Right lobe of liver (tissue), 6 donors: ENCODE results near the gene IL33. TPM values are rescaled to one million over a fixed set of nuclear protein-coding genes. Genes with fewer than 3 reads are reported as not detected.

Experiments used
- ATAC-seq, 4 donors: fragments of 200-7000 bp; cut with Tn5 transposase; one replicate each; pipeline ENCODE4 v1.9.1; 2020; ENCODE audit warnings: mild to moderate bottlenecking in 4 of 4, moderate library complexity in 4 of 4
- DNase-seq, 3 donors: peaks; one replicate each; pipeline ENCODE4 v3.0.0-alpha.2; 2020
- H3K27ac ChIP-seq, 3 donors: fragments of 200-600 bp; one replicate each; pipeline ENCODE4 v1.8.0; 2022
- H3K27me3 ChIP-seq, 2 donors: fragments of 200-600 bp; one replicate each; pipeline ENCODE4 v1.8.0; 2022
- H3K36me3 ChIP-seq, 4 donors: fragments of 200-600 bp; sonication (generic) in 1 of 4; one replicate each; pipeline versions ENCODE4 v1.5.1 to v1.8.0; 2017 to 2022; ENCODE audit warnings: control low read depth in 1 of 4
- H3K4me1 ChIP-seq, 4 donors: fragments of 200-600 bp; sonication (generic) in 1 of 4; one replicate each; pipeline versions ENCODE4 v1.5.1 to v1.8.0; 2017 to 2022; ENCODE audit warnings: control low read depth in 1 of 4
- H3K4me3 ChIP-seq, 3 donors: fragments of 200-600 bp; one replicate each; pipeline ENCODE4 v1.8.0; 2022
- H3K9me3 ChIP-seq, 4 donors: fragments of 200-600 bp; sonication (generic) in 1 of 4; one replicate each; pipeline versions ENCODE4 v1.5.1 to v1.8.0; 2017 to 2022; ENCODE audit warnings: control low read depth in 1 of 4
- POLR2A ChIP-seq: fragments of 450-650 bp; IDR thresholded peaks from one replicate; pipeline ENCODE4 v1.6.1; 2017; ENCODE audit warnings: antibody characterized with exemption, mild to moderate bottlenecking
- WGBS: methylation state at CpG from one replicate; pipeline ENCODE4 v1.1.6; 2018; ENCODE audit warnings: low coverage, low lambda C conversion rate; ENCODE audit not compliant: insufficient coverage; ENCODE audit errors: missing lambda C conversion rate; 5-methylcytosine and 5-hydroxymethylcytosine counted together
- intact Hi-C, 2 donors: fragments of 100-400 bp; cut with DNase I; formaldehyde crosslinking; loops; one replicate each; pipeline versions ENCODE4 v1.11.2 to v1.14.1; 2022
- total RNA-seq, 6 experiments: library from RNA; depleted of rRNA in 2 of 6; stranded (reverse); fragments of >200 nt in 2 of 6; fragmentation: NEBNext Ultra II Directional in 3 of 6; extraction: Animal tissue kit (Norgen Biotek cat#: 25700) in 3 of 6; gene quantifications; one replicate each; pipeline versions ENCODE4 v1.1.0 to v1.2.4, GENCODE V29; 2016 to 2023
- TF ChIP-seq, protein P1 (sequence below), 4 donors: fragments of 200-600 bp in 3 of 4; fragments of 450-650 bp in 1 of 4; IDR thresholded peaks; one replicate each; pipeline versions ENCODE4 v1.5.1 to v1.8.0; 2016 to 2022; ENCODE audit warnings: antibody characterized with exemption in 4 of 4, mild to moderate bottlenecking in 2 of 4
- donor health status: DM: no; HTN: yes; CAD: no.
- donor health status: DM: no; HTN: no; CAD: no.
- donor health status: DM: no; HTN: no; CAD: no.
- donor health status: DM: no; HTN: yes; CAD: no.
- donor health status: DM: no; HTN: yes; CAD: no.

The IL33 gene
- total RNA-seq, 6 experiments from 2014 or later = 8.4 to 34.1 (median 10.6) TPM

DNA sequence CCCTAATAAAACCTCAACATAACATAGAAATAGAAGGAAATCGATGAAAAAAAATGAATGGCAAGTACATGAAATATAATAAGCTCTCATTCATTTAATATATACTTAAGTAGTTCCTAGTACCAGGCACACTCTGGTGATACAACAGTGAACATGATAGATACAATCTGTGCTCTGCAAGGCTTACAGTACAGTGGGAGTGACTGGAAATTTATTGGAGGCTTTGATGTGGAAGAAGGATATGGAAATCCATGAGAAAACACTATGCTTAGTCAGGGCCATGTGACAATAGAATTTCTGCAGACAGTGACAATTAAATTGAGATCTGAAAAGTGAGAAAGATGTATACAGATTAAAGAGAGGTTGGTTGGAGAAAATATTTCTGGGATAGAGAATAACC is 32.0 kb upstream of the IL33 start:
- Histone ChIP-seq H3K4me1 (no peaks in the 10 kb centered on the region), H3K27me3 (no peaks in the 10 kb centered on the region), H3K9me3 (no peaks in the 10 kb centered on the region), H3K4me3 (no peak overlapping the region), H3K27ac (no peak overlapping the region), H3K36me3 (no peaks in the 10 kb centered on the region)
- intact Hi-C loops = no loop called here
- DNase-seq (no peak), ATAC-seq (no peak)
- 81% methylated on average over 1 of the region's 1 CpG for WGBS
- TF ChIP-seq, protein P1, sequence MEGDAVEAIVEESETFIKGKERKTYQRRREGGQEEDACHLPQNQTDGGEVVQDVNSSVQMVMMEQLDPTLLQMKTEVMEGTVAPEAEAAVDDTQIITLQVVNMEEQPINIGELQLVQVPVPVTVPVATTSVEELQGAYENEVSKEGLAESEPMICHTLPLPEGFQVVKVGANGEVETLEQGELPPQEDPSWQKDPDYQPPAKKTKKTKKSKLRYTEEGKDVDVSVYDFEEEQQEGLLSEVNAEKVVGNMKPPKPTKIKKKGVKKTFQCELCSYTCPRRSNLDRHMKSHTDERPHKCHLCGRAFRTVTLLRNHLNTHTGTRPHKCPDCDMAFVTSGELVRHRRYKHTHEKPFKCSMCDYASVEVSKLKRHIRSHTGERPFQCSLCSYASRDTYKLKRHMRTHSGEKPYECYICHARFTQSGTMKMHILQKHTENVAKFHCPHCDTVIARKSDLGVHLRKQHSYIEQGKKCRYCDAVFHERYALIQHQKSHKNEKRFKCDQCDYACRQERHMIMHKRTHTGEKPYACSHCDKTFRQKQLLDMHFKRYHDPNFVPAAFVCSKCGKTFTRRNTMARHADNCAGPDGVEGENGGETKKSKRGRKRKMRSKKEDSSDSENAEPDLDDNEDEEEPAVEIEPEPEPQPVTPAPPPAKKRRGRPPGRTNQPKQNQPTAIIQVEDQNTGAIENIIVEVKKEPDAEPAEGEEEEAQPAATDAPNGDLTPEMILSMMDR (IDR thresholded peaks at IDR 0.05) = no peak
- TF ChIP-seq POLR2A = no peak

DNA sequence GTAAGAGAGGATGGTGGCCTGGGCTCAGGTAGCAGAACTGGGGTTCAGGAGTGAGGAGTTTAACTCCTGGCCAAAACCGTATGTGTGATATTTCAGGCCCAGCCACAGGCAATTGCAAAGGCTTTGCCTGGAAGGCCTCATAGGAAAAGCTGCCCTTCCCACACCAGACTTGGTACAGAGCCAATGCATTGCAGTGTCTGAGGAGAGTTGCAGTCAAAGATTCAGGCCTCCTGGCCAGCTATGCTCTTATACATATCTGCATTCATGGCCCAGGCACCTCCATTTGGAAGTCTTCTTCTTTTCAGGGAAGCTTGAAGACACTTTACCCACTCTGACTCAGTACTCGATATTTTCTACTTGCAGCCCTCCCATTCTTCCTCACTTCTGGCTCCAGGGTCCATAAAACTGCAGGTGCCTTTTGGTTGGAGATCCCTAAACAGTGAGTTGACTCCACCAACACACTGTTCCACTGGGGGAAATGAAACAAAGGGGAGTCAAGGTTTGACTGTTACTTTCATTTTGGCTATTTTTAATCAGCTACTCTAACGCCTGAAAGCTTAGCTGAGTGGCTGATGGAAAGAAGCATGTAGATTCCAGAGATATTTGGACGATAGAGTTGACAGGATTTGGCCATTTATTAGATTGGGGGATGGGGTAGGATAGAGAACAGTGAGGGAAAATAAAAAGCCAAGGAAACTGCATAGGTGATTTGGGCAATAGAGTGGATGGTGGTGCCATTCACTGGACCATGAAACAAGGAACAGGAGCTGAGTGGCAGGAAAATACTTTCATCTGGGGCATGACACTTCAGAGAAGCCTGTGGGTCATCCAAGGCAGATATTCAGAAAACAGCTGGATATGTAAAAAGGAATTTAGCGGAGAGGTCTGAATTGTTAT is 30.6 kb upstream of the IL33 start:
- Histone ChIP-seq H3K4me3 (no peak overlapping the region), H3K36me3 (no peaks in the 10 kb centered on the region), H3K27ac (no peak overlapping the region), H3K9me3 (no peaks in the 10 kb centered on the region), H3K4me1 (no peaks in the 10 kb centered on the region), H3K27me3 (no peaks in the 10 kb centered on the region)
- intact Hi-C loops = no loop called here
- WGBS = 62% methylated on average over 4 of the region's 5 CpGs
- TF ChIP-seq, protein P1 (IDR thresholded peaks at IDR 0.05) = no peak
- no peak for TF ChIP-seq POLR2A
- DNase-seq (no peak), ATAC-seq (peak in 1 of 4 donors; percentile 37)

DNA sequence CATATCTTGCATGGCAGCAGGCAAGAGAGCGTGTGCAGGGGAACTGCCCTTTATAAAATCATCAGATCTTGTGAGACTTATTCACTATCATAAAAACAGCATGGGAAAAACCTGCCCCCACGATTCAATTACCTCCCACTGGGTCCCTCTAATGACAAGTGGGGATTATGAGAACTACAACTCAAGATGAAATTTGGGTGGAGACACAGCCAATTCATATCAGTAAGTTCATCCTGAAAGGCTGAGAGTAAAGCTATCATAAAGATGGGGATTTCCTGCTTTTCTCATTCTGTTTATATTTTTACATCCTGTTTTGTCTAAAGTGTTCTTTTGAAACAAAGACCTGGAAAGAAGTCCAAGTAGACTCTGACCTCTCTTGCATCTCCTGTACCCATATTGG is 28.9 kb upstream of the IL33 start:
- WGBS = 60% methylated on average over 2 of the region's 2 CpGs
- Histone ChIP-seq H3K36me3 (no peaks in the 10 kb centered on the region), H3K27ac (no peak overlapping the region), H3K4me1 (no peaks in the 10 kb centered on the region), H3K9me3 (no peaks in the 10 kb centered on the region), H3K27me3 (no peaks in the 10 kb centered on the region), H3K4me3 (no peak overlapping the region)
- DNase-seq (no peak), ATAC-seq (no peak)
- intact Hi-C loops = no loop called here
- TF ChIP-seq, protein P1 (IDR thresholded peaks at IDR 0.05) = no peak
- no peak for TF ChIP-seq POLR2A

DNA sequence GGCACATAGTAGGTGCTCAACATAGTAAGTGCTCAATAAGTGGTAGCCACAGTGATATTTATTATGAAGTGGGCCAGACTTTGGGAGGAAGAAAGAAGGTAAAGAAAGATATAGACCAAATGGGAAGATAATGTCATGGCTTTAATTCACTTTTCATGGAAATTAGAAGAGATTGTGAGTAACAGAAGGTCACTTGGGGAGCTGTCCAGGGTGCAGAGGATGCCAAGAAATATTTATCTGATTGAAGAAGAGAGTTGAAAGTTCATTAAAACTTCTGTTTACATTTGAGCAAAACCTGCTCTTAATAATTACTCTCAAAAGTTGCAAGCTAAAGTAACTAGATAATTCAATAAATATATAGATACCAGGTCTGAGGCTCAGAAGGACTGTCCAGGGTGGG is 28.3 kb upstream of the IL33 start:
- no peaks in the 10 kb centered on the region for H3K4me1 ChIP-seq
- DNase-seq (no peak), ATAC-seq (no peak)
- intact Hi-C loops = no loop called here
- no peaks in the 10 kb centered on the region for H3K9me3 ChIP-seq
- H3K36me3 ChIP-seq = no peaks in the 10 kb centered on the region
- H3K27me3 ChIP-seq = no peaks in the 10 kb centered on the region
- no peak for TF ChIP-seq POLR2A
- TF ChIP-seq, protein P1 (IDR thresholded peaks at IDR 0.05) = no peak
- no peak overlapping the region for H3K27ac ChIP-seq
- H3K4me3 ChIP-seq = no peak overlapping the region
